GM12878 (cell line): ENCODE results near the gene RBX1.

Experiments
- BHLHE40 ChIP-seq, 2 experiments: fragments of 450-650 bp in 1 of 2; IDR thresholded peaks; 2 replicates each; pipeline ENCODE4 v1.6.1; 2011 to 2017; ENCODE audit warnings: low read depth in 2 of 2, borderline replicate concordance in 1 of 2, improper control_type of control experiment in 1 of 2, low read length in 1 of 2, mild to moderate bottlenecking in 1 of 2
- JUNB ChIP-seq: IDR thresholded peaks from 2 replicates; pipeline ENCODE4 v1.6.1; 2016; ENCODE audit warnings: antibody characterized with exemption, mild to moderate bottlenecking
- KLF5 ChIP-seq: fragments of 450-650 bp; IDR thresholded peaks from 2 replicates; pipeline ENCODE4 v1.6.1; 2014; ENCODE audit warnings: mild to moderate bottlenecking; ENCODE audit not compliant: partially characterized antibody
- NR2C2 ChIP-seq: IDR thresholded peaks from 2 replicates; pipeline ENCODE4 v1.6.1; 2011; ENCODE audit warnings: borderline replicate concordance, low read depth; ENCODE audit not compliant: control insufficient read depth, insufficient read length
- POLR2A ChIP-seq: IDR thresholded peaks from 2 replicates; pipeline ENCODE4 v1.6.1; 2011; ENCODE audit warnings: low read depth, mild to moderate bottlenecking, low read length
- ZBTB33 ChIP-seq: fragments of 450-650 bp; IDR thresholded peaks from 2 replicates; pipeline ENCODE4 v1.6.1; 2017; ENCODE audit warnings: mild to moderate bottlenecking
- ZNF274 ChIP-seq: IDR thresholded peaks from one replicate; pipeline ENCODE4 v1.8.0; 2011; ENCODE audit not compliant: insufficient read length, insufficient read depth
- TF ChIP-seq, protein P1 (sequence below), 3 experiments: IDR thresholded peaks in 2 of 3; conservative IDR thresholded peaks in 1 of 3; 2 replicates each; pipeline ENCODE4 v1.5.1; 2011; ENCODE audit warnings: low read depth in 3 of 3, low read length in 3 of 3, mild to moderate bottlenecking in 3 of 3, control low read depth in 2 of 3, moderate library complexity in 2 of 3, inconsistent platforms in 1 of 3, mixed read lengths in 1 of 3; ENCODE audit not compliant: control insufficient read depth in 2 of 3, insufficient read depth in 1 of 3; ENCODE audit errors: extremely low read depth in 1 of 3

- TF ChIP-seq ZBTB33 (no peak), ZNF274 (no peak), BHLHE40 (IDR thresholded peaks at IDR 0.05; ENCODE audit: borderline replicate concordance in 1 of 2, low read depth in 2 of 2, low read length in 1 of 2) (no peak), KLF5 (no peak), NR2C2 (no peak), JUNB (no peak), POLR2A (no peak)
- TF ChIP-seq, protein P1, sequence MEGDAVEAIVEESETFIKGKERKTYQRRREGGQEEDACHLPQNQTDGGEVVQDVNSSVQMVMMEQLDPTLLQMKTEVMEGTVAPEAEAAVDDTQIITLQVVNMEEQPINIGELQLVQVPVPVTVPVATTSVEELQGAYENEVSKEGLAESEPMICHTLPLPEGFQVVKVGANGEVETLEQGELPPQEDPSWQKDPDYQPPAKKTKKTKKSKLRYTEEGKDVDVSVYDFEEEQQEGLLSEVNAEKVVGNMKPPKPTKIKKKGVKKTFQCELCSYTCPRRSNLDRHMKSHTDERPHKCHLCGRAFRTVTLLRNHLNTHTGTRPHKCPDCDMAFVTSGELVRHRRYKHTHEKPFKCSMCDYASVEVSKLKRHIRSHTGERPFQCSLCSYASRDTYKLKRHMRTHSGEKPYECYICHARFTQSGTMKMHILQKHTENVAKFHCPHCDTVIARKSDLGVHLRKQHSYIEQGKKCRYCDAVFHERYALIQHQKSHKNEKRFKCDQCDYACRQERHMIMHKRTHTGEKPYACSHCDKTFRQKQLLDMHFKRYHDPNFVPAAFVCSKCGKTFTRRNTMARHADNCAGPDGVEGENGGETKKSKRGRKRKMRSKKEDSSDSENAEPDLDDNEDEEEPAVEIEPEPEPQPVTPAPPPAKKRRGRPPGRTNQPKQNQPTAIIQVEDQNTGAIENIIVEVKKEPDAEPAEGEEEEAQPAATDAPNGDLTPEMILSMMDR (IDR thresholded peaks at IDR 0.05 in 2 of 3, conservative IDR thresholded peaks at IDR 0.05 in 1 of 3; ENCODE audit: control insufficient read depth in 2 of 3, extremely low read depth in 1 of 3, insufficient read depth in 1 of 3, low read depth in 3 of 3, low read length in 3 of 3), result no peak
Measured at GRCh38 chr22:40997520-40997919, 46.3 kb downstream of the RBX1 start.
